ENCODE data around the gene CYP27B1. TPM values are rescaled to one million over a fixed set of nuclear protein-coding genes. Genes with fewer than 3 reads are reported as not detected.

Gene CYP27B1
- total RNA-seq, 4 donors from 2014 or later, result 1.2 to 4.1 (median 2.0) TPM

DNA sequence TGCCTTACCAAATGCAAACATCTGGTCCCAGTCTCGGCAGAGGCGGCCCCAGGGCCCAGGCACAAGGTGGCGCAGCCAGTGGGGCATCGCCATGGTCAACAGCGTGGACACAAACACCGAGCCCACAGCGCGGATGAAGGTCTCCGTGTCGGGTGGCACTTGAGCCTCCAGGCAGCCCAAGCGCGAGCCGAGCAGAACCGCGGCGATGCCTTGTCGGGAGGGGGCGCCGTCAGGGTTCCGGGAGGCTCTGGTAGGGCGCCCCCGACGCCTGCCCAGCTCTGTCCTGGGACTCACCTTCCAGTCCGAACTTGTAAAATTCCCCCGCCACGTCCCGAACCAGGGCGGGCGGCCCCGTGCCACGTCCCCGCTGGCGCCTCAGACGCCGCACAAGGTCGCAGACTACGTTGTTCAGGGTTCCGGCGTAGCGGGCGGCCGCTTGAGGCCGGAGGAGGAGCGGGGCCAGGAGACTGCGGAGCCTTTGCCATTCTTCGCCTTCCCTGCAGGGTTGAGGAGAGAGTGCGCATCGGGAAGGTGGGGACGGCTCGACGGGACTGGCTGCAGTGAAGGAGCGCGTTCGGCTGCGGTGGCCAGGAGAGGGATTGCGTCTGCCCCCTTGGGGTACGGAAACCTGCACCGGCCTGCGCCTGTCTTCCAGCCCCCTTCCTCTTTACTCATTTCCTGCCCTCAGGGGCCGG is 1.7 kb downstream of the CYP27B1 start:
- peak overlapping the region; percentile 48 for H3K4me3 ChIP-seq
- 0% methylated on average over 13 of the region's 60 CpGs for WGBS
- peaks cover 24% of the 10 kb centered on the region for H3K36me3 ChIP-seq
- H3K9me3 ChIP-seq, result no peaks in the 10 kb centered on the region
- H3K4me1 ChIP-seq, result peaks cover 27% of the 10 kb centered on the region
- TF ChIP-seq POLR2A (IDR thresholded peaks at IDR 0.05) (no peak), POLR2AphosphoS5 (IDR thresholded peaks at IDR 0.05) (no peak), EP300 (IDR thresholded peaks at IDR 0.05) (no peak), CTCF (IDR thresholded peaks at IDR 0.05) (no peak)
- H3K27me3 ChIP-seq, result peaks cover 37% of the 10 kb centered on the region
- no peak overlapping the region for H3K27ac ChIP-seq
- DNase-seq (ENCODE audit: low spot score in 2 of 2), result no peak

DNA sequence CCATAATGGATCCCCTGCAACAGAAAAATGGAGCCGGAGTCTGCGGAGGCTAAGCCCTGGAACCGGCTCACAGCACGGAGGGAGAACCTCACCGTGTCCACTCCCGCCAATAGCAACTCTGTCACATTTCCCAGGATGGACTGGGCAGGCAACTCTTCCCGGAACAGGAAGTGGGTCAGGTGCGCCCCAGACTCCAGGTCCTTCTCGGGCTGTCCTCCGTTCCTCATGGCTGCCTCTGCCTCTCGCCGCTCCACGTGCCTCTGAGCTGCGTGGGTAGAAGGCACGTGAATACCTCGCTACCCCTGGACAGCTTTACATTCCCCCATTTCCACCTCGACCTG is 2.2 kb downstream of the CYP27B1 start:
- WGBS, result 28% methylated on average over 13 of the region's 17 CpGs
- H3K4me1 ChIP-seq, result peaks cover 27% of the 10 kb centered on the region
- DNase-seq (ENCODE audit: low spot score in 2 of 2), result no peak
- H3K27me3 ChIP-seq, result peaks cover 37% of the 10 kb centered on the region
- H3K4me3 ChIP-seq, result peak overlapping the region; percentile 48
- H3K36me3 ChIP-seq, result peaks cover 19% of the 10 kb centered on the region
- no peak overlapping the region for H3K27ac ChIP-seq
- TF ChIP-seq EP300 (IDR thresholded peaks at IDR 0.05), result no peak
- TF ChIP-seq POLR2AphosphoS5 (IDR thresholded peaks at IDR 0.05), result no peak
- no peak for TF ChIP-seq POLR2A (IDR thresholded peaks at IDR 0.05)
- no peak for TF ChIP-seq CTCF (IDR thresholded peaks at IDR 0.05)
- H3K9me3 ChIP-seq, result no peaks in the 10 kb centered on the region

GRCh38 chr12:57763881-57764661 is 2.8 kb downstream of the CYP27B1 start:
- Histone ChIP-seq H3K4me1 (peaks cover 27% of the 10 kb centered on the region), H3K36me3 (peaks cover 15% of the 10 kb centered on the region), H3K4me3 (peak overlapping the region; percentile 48), H3K9me3 (no peaks in the 10 kb centered on the region), H3K27ac (no peak overlapping the region), H3K27me3 (peaks cover 37% of the 10 kb centered on the region)
- no peak for DNase-seq (ENCODE audit: low spot score in 2 of 2)
- 86% methylated on average over 6 of the region's 6 CpGs for WGBS
- TF ChIP-seq POLR2A (IDR thresholded peaks at IDR 0.05), result no peak
- no peak for TF ChIP-seq EP300 (IDR thresholded peaks at IDR 0.05)

- Histone ChIP-seq H3K9me3 (no peaks in the 10 kb centered on the region), H3K4me3 (no peak overlapping the region), H3K4me1 (peaks cover 27% of the 10 kb centered on the region), H3K36me3 (peaks cover 16% of the 10 kb centered on the region), H3K27me3 (peaks cover 37% of the 10 kb centered on the region), H3K27ac (no peak overlapping the region)
- WGBS, result 87% methylated on average over 2 of the region's 2 CpGs
- no peak for DNase-seq (ENCODE audit: low spot score in 2 of 2)
- TF ChIP-seq POLR2AphosphoS5 (IDR thresholded peaks at IDR 0.05), result no peak
- no peak for TF ChIP-seq POLR2A (IDR thresholded peaks at IDR 0.05)
- TF ChIP-seq EP300 (IDR thresholded peaks at IDR 0.05), result no peak
Observed at GRCh38 chr12:57762463-57762862, 4.4 kb downstream of the CYP27B1 start.

DNA sequence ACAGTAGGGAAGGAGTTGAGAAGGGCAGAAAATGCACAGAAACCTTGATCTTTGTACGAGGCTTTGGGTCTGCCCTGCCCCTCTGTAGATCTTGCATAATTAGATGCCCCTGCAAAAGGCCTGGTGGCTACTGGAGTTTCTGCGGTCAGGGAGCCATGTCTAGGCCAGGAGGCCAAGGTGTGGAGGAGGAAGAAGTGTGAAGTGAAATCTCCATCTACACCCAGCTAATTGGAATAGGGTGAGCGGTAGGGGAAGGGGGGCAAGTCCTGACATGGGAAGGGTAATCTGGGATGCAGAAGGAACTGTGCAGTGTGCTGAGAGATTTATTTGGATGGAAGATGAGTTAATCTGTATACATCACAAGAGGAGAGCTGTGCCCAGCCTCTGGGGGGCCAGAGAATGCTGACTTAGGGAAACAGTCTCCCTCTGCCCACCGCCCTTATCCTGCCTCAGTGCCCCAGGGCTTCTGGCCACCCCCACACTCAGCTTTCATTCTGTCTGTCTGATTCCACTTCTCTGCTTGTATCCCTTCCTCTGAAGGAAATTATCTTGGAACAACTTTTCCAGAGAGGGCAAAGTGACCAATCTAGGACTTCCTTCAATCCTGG is 5.4 kb downstream of the CYP27B1 start:
- TF ChIP-seq CTCF (IDR thresholded peaks at IDR 0.05) (no peak), POLR2A (IDR thresholded peaks at IDR 0.05) (no peak), POLR2AphosphoS5 (IDR thresholded peaks at IDR 0.05) (no peak), EP300 (IDR thresholded peaks at IDR 0.05) (no peak)
- no peak overlapping the region for H3K27ac ChIP-seq
- H3K9me3 ChIP-seq, result no peaks in the 10 kb centered on the region
- no peak for DNase-seq (ENCODE audit: low spot score in 2 of 2)
- 95% methylated on average over 4 of the region's 4 CpGs for WGBS
- H3K27me3 ChIP-seq, result peaks cover 34% of the 10 kb centered on the region
- H3K4me3 ChIP-seq, result no peak overlapping the region
- peaks cover 16% of the 10 kb centered on the region for H3K36me3 ChIP-seq
- H3K4me1 ChIP-seq, result peaks cover 24% of the 10 kb centered on the region

All from suprapubic skin (tissue), 4 donors.